HG03064 (cell line): Measurements from ENCODE around the gene PPOX.

ENCODE experiments used
- ATAC-seq: cut with Tn5 transposase; IDR thresholded peaks from one replicate; pipeline ENCODE4 v1.9.1; 2021; ENCODE audit warnings: low read depth; ENCODE audit not compliant: unreplicated experiment

The PPOX gene

DNA sequence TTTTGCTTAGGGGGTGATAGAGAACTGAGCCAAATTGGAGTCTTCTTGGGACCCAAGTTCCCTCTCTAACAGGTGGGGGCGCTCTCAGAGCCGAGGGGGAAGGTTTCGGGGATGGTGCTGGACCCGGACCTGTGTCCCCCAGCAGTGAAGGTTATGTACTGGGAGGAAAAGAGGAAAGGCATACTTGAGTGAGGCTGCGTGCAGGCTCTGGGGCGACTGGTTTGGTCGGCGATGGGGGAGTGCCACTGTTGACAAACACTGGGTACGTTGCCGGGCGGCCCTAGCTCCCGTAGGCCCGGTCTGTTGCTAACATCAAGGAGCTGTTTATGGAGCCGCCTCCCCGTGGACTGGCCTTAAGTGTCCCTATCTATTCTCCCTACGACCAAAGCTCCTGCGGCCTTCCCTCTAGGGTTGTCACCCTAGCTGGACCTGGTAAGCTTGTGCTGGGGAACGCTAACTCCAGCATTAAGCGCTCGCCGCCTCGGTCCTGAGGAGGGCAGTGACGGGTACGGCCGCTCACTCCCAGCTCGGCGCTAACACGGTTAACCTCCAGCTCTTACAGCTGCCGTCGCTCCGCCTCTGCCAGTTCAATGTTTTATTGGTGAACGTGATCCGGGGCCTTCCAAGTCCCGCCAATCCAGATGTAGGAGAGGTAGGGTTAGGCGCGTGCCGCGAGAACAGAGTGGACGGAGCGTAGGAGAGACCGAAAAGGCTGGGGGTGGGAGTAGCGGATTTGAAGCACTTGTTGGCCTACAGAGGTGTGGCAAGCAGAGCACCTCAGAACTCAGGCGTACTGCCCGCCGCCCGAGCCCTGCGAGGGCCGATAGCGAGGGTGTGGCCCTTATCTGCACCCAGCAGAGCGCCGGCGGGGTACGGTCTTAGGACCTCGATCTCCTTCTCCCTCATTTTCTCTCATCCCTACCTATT, at the start of gene PPOX:
TSS of gene PPOX (plus strand) at position 685 of the 927 bp plus-strand sequence. CDS start 422 bp downstream, outside the sequence.
- peak; percentile 93 for ATAC-seq

DNA sequence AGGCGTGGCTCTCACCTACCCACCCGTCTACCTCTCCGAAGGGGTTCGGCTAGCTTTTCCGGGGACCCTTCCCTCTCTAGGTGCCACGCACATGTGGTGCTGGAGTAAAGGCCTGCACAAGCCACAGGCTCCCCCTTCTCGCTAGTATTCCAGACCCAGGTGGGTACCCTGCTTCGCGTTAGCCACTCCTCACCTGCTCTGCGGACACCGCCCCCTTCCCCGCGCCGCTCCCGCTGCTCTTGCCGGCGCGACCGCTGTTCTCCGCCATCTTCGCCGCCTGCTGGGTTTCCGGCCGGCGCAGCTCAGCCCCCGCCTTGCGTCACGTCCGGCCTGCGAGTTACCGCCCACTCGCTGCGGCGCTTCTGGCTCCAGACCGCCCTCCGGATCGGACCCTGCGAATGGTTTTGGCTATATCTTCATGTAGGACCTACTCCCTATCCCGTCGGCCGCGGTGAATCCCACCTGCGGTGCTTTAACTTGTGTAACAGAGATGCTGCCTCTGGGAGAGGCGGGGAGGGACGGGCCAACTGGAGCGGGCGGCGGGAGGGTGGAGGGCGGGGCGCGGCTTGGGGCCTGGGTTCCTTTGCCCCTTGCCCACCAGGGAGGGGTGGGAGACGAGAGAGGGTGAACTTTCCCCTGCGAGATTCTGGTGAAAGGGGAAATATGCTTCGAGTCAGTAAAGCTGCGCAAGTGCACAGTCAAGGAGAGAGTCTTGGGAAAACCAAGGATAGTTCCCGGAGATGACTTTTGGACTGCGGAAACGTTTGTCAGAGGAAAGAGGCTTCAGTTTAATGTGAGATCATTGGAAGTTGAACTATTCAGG, 48.3 kb upstream of the PPOX start, which contains the start of the genes NIT1 and PFDN2:
TSS of gene NIT1 (plus strand) at position 347 of the 823 bp plus-strand sequence. CDS start at position 419, 72 bp downstream.
TSS of gene PFDN2 (minus strand) at position 279 of the 823 bp plus-strand sequence. CDS start at position 268, 11 bp downstream.
- peak; percentile 79 for ATAC-seq

DNA sequence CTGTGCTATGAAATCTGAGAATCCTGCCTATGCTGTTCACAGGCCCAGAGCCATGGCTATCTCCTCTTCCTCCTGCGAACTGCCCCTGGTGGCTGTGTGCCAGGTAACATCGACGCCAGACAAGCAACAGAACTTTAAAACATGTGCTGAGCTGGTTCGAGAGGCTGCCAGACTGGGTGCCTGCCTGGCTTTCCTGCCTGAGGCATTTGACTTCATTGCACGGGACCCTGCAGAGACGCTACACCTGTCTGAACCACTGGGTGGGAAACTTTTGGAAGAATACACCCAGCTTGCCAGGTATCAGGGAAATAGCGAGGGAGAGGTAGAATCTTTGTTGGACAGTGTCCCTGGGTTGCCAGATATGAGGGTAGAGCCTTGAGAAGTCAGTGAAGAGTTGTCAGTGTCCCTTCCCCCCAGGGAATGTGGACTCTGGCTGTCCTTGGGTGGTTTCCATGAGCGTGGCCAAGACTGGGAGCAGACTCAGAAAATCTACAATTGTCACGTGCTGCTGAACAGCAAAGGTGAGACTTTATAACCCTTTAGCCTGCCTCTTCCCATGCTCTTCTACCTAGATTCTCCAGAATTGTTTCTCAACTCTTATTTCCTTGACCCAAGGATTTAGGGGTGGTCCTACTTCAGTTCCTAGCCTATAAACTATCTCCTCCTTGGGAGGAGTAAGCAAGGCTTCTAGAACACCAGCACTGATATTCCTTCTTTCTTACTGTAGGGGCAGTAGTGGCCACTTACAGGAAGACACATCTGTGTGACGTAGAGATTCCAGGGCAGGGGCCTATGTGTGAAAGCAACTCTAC, 46.9 kb upstream of the PPOX start:
- no peak for ATAC-seq

DNA sequence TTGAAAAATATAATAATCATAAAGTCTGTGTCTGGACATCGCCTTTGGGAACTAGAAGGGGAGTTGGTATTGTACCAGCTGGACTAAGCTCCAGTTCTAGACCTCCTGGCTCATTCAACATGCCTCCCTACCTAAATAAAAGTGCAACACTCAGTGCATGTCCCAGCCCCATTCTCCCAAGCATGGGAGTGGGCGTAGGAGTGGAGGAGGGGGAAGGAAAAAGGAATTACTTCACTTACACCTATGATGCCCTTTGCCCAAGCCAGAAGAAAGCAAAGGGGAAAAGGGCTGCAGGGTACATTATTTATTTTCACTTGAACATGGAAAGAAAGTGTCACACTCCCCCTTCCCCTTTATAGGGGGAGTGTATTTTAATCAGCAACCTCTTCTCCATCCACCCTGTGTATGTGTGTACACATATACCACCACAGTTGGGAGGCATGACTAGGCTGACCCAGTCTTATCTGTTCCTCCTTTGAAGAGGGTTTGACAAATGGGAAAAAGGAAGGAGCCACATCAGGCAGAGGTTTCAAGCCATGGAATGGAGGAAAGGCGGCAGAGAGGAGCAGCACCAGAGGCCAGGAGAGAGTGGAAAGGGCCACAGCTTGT, 45.1 kb upstream of the PPOX start:
- no peak for ATAC-seq

DNA sequence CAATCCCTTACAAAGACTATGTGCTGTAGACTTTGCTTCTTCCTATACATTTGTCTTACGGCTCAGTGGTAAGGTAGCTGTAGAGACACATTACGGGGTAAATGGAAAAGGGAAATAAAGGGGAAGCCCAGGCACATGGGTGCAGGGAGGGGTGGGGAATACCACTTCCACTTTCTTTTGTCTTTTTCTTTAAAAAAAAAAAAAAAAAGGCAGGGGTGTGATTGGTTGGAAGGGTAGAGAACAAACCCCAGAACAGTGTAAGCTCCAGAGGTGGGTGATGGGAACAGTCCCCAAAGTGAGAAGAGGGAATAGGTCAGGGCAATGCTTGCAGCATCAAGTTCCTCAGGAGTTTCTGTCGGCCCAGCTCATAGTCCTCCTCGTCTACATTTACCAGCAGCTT, 44.4 kb upstream of the PPOX start:
- no peak for ATAC-seq

DNA sequence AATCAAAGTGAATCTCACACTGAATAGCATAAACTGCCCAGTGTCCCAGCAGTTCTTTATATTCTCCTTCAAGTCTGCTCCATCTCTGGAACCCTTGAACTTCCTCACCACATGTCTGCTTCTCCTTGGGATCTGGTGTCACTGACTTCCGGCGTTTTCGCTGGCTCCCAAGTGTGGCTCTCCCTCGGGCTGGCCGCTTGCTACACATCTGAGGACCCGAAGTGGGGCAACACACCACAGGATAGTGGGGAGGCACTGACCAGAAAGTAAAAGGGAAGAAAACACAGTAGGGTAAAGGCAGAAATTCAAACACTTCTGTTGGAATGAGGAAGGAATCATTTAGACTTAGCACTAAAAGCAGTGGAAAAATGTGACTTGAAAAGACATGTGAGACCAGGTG, 43.3 kb upstream of the PPOX start:
- ATAC-seq: no peak

DNA sequence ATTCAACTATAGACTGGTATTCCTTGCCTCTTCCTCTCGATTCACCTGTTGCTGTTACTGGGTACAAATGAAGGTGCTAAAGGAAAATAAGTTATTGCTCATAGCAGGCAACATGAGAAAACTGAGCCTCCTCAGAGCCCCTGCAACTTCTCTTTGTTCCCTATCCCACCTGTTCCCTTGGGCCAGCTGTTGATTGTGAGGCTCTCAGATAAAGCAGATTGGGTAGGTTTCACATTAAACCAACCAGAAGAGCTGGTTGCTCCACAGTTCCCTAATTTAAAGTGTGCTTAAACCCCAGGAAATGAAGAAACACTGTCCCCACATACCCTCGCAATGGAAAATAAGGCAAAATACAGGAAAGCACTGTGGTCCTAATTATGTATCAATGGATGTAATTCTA, 38.6 kb upstream of the PPOX start:
- no peak for ATAC-seq

DNA sequence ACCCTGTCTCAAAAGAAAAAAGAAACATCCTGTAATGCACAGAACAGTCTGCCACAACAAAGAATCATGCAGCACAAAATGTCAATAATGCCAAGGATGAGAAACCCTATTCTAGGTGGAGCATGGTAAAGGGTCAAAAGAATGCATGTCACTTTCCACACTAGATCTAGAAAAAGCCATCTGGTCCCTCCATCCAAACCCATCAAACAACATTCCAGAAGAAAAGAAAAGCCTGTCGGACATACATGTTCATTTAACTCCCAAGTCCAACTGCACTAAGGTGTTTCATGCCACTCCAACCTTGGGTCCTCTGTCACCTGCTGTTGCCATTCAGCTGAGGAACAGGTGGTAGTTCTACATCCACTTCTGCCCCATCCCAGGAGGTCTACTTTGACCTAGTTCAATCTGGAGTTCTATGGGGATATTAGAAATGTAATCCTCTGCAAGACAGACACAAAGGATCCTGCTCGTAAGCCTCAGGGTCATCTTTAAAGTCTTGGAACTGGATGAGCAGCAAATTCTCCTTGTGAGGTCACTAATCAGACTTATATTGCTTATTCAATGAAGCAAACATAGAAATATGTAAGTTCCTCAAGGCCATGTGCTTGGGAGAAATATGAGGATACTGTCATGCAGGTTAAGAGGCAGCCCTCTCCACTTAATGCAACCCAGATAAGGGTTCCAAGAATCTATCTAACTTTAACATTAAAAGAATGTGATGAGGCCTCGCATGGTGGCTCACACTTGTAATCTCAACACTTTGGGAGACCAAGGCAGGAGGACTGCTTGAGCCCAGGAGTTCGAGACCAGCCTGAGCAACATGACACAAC, 37.4 kb upstream of the PPOX start:
- ATAC-seq: no peak

DNA sequence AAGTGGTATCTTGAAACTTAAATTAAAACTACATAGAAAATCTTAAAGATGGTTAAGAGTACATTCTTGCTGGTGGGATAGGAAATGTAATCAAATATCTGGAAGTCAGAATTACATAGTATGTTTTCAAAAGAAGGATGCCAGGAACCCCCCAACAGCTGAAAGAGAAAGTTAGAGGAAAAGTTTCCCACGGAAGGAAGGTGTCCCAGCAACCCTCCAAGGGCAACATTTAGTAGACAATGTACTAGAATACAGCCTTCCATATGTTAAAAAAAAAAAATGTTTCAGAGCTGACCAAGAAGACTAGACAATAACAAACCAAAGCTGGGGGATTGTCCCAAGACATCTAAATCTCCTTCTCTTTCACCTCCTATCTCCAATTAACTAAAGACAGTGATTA, 36.0 kb upstream of the PPOX start:
- ATAC-seq: no peak

DNA sequence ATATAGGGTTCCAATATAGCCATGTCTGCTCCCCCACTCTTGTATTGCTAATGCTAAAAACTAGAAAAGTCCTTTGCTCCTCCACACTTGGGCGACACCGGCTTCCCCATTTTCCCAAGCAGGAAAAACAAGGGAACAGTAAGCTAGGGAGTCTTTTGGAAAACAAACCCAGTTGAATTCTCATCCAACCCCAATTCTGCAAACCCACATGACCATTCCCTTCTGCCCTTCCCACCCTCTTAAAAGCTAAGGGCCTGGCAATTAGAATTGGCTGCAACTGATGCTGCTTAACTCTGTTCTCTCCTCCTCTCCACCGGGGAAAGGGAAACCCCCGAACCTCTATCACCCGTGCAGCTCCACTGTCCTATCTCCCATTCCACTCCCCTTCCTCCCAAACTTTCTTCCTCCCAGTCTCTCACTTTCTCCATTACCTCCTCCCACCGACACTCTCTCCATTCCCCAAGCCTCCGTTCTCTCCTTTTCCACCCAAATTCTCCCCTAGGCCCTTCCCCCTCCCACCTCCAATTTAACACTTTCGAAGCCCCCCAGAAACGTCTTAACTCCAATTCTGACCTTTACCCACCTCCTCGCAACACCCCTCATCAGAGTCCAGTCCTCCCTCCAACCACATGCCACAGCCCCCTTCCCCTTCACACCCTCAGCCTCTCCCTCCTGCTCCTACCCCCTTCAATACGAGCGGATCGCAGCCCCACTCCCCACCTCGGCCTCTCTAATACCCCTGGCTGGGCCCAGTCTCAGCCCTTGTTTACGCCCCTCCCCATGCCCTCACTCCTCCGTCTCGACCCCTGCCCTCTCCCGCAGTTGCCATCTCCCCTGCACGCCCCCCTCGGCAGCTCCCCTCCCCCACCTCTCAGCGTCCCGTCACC, 34.5 kb upstream of the PPOX start:
- ATAC-seq: no peak

DNA sequence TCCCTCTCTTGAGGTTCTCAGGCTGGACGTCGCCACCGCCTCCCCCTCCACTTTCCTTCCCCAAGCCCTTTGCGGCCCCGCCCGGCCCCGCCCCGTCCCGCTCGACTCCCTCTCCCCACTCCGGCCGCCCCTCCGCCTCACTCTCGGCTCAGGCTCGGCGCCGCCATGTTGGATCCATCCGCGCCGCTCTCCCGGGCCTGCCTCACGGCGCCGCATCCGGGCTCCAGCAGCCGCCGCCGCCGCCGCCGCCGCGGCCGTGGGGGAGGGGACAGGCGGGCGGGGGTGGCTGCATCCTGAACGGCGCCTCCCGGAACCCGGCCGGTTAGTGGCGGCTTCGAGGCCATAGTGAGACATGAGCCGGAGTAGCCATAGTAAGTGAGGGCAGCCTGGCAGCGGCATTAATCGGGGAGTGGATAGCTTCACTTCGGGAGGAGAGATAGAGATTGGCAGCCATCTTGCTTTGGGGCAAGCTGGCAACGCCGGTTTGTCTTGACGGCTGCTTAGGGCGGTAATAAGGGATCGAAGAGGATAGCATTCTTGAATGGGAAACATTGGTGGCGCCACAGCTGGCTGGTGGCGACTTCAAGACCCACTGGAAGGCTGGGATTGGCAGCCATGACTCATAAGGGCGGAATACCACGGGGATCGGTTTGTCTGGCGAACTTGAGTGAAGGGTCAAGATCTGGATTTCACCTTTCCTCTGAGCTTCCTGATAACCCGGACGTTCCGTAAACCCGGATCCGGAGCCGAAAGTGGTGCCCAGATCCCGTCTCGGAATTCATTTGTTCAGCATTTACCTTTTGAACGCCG, 33.6 kb upstream of the PPOX start, which contains the start of gene DEDD:
TSS of gene DEDD (minus strand) at position 258 of the 810 bp plus-strand sequence. CDS start 8,205 bp downstream, outside the sequence.
- peak; percentile 88 for ATAC-seq

DNA sequence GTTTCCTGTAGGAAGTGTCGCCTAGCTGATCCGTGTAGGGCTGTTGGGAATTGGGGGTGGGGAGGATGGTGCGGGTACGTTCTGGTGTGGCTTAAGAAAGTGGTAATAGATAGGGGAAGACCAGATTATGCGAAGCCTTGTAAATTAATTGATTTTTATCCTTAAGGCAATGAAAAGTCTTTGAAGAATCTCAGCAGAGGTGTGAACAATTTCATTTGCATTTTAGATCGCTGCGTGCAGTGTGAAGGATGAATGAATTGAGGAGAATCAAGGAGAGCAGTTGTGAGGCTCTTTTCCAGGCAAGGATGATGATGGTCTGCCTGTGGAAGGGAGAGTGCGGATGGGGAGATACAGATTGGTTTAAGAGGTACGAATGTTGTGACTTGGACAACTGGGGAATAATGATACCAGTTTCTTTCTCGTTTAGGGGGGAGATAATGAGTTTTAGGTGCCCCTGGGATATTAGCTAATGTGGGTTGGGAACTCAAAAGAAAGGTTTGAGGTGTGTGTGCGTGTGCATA, 32.9 kb upstream of the PPOX start:
- ATAC-seq: peak; percentile 13

DNA sequence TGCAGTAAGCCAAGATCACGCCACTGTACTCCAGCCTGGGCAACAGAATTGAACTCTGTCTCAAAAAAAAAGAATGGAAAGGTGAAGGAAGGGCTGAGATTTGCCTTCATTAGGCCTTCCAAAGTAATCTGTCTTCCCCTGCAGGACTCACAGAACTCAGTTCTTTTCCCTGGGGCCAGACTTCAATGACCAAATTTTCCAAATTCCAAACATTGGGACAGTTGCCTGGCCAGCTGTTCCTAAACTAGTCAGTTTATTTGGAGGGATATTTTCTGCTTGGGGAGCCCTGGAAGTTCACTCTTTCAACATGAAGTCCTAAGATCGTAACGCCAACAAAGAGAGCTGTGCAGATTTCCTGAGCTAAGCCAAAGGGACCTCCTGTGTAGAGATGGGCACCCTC, 28.3 kb upstream of the PPOX start:
- ATAC-seq: no peak

DNA sequence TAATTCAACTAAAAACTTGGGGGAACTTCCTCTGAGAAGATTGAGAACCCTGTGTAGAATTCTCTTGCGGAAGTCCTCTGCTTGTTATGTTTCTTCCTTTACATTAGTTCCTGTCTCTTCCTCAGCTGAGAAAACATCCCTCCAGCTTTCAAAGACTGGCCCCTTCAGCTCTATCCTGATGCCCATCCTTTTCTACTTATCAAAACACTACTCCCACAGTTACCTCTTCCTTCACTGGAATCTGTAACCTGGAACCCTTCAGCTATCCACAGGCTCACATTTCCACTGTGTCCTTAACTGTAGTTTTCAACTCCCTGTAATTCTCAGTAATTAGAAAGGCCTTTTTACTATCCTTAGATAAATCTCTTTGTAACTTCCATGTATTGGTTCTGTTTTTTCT, 27.8 kb upstream of the PPOX start:
- no peak for ATAC-seq

DNA sequence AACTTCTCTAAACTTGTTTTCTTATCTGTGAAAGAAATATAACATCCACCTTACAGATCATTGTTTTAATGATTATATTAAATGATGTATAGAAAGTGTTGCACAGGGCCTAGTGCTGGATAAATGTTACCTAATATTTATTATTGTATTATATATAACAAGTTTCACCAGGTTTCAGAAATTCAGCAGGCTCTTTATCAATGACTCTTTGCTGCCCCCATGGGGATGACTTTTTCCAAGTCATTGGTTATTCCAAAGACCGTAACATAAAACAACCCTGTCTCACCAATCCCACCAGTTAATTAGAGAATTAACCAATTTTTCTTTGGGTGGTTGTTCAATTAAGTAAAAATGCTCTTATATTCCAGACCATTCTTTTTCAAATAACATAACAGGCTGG, 26.5 kb upstream of the PPOX start:
- no peak for ATAC-seq

DNA sequence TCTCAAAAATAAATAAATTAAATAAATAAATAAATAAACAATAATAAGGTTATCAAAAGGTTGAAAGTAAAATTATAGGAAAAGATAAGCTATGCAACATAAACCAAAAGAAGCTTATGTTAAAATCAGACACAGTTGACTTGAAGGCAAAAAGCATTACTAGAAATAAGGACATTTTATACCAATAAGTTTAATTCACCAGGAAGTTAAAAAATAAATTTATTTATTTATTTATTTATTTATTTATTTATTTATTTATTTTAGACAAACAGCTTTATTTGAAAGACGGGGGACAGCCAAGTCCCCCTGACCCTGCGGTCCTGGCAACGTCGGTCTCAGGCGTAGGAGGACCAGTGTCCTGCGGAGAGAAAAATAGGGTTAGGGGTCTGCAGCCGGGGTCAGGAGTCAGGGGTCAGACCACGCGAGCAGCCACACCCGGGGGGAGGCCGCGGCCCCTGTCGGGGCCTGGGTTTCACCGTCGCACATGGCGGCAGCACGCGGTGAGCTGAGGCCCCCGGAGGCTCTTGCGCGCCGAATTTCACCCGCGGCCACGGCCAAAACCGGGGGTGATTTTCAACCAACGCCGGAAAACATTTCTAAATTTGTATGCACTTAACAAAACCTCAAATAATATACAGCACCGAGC, 25.3 kb upstream of the PPOX start:
- no peak for ATAC-seq

DNA sequence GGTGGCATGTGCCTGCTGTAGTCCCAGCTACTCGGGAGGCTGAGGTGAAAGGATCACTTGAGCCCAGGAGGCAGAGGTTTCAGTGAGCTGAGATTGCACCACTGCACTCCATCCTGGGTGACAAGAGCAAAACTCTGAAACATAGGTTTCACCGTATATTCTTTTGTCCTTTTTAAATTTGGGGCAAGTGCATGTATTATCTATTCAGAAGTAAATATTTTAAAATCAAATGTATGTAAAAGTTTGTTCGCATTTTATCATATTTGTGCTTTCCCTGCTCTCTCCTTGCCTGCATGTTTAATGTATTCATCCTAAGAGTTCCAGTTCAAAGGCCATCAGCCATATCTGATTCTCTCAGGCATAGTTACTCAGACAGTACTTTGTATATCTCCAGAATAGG, 20.4 kb upstream of the PPOX start:
- ATAC-seq: no peak
